ENCODE data around the gene TACC3.

Gene TACC3

DNA sequence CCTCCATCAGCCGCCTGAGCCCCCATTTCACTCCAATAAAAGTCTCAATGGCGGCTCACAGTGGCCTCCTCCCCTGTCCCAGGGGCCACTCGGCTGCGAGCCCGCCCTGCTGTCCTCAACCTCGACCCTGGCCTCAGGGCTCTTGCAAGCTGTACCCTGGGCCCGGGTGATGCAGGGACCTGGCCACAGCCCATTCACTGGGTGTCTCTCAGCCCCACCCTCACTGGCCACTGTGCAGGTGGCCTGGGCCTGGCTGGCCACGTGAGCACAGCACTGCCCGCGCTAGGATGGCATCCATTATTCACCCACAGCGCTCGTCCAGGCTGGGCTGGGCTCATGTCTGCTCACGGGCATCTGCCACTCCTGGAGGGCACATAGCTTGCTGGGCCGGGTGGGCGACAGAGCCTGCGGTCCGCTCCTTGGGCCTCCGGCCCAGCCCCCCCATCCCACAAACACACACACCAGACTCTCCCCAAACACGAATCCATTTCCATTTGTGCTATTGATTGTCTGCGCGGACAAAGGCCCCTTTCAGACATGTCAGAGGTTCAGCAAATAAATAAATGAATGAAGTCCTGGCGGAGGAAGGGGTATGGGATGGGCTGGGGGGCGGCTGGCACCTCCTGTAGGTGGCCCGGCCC is 55.3 kb downstream of the TACC3 start:
- DNase-seq (ENCODE audit: low read depth): no peak

DNA sequence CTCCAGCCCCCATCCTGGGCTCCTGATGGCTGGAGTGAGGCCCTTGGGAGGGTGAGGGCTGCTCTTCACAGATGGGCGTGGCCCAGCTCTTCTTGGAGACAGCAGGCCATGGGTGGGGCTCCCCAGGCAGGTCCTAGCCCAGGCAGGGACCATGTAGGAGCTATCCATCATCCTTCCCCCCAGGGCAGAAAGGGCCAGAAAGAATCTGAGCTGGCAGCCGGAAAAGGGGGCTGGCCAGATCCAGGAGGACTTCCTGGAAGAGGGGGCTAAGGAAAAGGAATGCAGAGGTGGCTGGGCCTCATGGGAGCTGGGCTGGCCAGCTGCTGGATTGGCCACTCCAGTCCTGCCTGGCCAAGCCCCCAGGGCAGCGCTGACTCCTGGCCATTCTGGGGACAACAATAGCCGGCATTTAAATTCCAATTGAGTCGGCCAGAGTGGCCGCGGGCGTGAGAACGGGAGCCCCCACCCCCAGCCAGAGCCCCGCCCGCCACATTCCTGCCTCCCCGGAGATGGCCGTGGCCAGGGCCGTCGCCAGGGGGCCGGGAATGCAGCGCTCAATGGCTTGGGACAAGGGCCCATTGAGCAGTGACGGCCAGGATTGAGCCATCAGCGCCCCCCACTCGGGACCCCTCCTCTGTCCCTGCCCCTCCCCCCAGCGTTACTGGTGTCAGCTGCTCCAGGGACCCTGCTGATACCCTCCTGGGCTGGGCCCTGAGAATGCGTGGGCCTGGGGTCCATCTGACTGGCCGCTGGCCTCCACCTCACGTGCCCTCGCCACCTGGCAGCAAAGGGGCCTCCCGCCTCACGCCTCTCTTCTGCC is 56.7 kb downstream of the TACC3 start:
- DNase-seq (ENCODE audit: low read depth): no peak

DNA sequence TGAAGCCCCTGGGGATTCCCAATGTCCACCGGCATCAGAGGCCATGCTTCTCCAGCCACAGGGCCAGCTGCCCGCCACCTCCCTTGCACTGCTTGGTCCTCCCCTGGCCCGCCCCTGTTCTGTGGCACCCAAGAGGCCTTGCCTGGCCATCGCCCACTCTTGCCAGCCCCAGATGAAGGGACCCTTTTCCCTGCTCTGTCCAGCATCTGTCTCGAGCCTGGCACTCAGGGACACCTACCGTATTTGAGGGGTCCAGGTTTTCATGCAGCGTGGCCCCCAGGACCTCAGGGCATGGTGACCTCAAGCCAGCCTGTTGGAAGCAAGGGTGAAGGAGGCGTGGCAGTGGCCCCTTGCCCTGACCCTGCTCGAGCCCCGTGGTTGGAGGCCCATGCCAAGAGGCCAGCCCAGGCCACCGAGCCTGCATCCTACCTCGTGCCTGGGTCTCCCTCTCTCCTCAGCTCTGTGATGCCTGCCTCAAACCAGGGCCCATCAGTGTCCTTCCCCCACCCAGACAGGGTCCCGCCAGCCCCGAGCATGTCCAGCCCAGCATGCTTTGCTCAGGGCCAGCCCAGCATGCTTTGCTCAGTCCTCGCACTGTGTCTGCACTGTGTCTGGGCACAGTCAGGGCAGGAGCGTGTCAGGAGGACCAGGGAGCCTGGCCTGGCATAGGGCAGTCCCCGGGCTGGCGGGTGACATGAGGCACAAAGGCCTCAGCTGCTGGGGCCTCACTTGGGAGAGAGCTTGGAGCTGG is 57.5 kb downstream of the TACC3 start:
- DNase-seq (ENCODE audit: low read depth): no peak

DNA sequence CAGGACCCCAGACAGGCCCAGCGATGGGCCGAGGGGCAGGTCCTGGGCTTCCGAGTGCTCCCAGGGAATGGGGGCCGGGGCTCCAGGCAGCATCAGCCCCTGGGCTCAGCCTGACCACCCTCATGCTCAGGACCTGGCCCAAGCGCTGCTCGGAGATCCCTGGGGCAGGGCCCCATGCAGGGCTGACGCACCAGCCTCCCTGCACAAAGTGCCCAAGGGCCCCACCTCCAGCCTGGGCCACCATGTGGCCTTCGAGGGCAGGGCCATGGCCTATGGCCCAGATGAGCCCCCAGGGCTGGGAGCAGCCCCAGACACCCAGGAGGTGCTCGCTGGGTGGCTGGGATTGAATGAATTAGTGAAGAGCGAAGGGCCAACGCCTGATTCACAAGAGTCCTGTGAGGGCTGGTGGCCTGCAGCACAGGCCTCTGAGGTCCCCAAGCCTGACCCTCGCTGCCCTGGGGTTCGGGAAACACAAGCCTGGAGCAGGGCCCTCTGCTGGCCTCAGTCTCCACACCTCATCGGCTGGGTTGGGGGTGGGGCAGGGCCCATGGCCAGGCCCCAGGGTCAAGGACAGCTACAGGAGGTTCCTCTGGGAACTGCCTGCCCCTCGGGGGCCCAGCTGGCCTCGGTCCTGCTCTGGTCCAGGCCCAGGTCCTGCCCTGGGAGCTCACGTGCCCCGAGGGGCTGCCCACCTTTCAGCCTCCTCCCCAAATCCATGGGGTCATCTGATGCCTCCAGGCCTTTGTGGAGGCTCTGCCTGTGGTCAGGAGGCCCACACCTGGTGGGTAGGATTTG is 58.5 kb downstream of the TACC3 start:
- DNase-seq (ENCODE audit: low read depth): no peak

DNA sequence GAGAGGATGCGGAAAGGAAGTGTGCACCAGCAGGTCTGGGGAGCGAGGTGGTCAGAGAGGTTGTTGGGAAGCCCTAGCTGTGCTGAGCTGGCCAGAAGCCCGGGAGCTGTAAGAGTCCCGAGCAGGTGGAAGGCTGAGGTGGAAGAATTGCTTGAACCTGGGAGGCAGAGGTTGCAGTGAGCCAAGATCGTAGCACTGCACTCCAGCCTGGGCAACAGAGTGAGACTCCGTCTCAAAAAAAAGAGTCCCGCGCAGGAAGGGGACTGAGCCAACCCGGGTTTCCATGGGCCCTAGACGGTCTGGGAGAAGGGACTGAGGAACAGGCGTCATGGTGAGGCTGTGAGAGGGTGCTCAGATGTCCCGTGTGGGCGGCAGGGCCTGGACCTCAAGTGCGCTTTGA is 59.1 kb downstream of the TACC3 start:
- no peak for DNase-seq (ENCODE audit: low read depth)

DNA sequence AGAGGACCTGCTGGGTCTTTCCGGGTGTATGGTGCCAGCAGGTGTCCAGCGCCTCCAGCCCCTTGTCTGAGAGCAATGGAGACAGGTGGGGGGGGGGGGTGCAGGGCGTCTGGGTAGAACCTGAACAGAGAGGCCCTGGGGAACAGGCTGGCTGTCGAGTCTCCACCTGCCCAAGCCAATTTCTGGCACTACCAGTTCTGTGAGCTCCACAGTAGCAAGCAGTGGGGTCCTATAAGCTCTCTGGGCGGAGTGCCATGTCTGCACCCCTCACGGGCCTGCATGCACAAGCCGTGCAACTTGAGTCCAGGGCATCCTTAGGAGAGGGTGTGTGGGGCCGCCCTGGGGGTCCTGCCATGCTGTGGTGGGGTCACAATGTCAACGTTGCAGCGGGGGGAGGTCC is 61.7 kb downstream of the TACC3 start:
- DNase-seq (ENCODE audit: low read depth): no peak

DNA sequence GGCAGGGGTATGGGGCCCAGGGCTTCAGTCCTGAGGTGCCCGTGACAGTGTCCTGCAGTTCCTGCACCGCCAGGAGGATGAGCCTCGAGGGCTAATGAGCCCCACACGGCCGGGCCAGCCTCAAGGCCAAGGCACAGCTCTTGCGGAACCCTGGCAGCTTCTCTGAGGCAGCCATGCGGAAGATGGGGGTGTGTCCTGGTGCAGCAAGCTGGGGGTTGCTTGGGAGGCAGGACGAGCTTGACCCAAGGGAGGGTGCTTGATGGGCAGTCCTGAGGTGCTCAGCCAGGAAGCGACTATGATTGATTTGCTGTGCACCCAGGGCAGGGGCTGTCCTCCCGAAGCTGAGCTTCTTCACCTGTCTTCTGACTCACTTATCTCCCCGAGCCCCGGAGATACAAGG is 62.6 kb downstream of the TACC3 start:
- DNase-seq (ENCODE audit: low read depth): no peak

DNA sequence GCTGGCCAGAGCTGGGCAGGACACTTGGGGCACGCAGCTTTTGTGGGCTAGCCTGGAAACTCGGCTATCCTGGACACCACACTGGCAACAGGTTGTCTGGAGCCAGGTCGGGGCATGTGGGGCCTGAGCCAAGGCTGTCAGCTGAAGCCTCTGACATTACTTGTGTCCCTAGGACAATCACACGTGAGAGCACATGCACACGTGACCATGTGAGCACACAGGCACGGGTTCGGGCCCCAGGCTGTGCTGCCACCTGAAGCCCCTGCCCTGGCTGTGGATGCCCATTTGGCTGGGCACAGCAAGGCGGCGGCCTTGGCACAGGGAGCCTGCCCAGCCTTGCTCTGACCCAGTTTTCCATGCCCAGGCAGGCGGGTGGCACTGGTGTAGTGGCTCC is 63.1 kb downstream of the TACC3 start:
- DNase-seq (ENCODE audit: low read depth): no peak

DNA sequence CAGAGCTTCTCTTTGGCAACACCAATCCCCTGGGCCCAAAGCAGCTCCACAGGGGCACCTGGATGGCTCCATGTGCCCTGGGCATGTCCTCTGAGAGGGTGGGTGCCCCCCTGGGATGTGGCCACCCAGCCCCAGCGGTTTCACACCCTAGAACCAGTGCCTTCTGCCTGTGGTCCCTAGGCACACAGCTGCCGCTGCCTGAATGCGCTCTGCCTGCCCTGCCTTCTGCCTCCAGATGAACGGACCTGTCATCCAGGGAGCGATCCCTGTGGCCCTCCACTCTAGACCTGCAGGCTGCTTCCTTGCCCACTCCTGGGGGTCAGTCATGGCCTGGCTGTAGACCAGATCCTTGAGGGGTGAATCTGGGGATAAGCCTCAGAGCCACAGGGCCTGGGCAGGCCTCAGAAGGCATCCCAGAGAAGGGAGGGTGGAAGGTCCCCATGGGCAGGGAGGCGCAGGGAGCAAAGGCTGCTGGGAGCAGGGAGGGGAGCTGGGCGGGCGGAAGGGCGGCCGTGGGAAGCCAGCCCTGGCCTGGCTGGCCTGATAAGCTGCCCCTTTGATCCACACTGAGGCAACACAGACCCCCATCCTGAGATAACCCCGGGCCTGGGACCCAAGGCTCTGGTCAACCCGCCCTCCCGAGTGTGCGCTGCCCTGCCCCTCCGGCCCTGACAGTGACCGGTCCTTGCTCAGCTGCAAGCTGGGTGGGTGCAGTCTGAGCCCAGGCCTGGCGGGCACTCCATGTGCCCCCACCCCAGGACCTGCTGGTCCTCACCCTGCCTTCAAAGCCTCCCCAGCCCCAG is 63.7 kb downstream of the TACC3 start:
- no peak for DNase-seq (ENCODE audit: low read depth)

DNA sequence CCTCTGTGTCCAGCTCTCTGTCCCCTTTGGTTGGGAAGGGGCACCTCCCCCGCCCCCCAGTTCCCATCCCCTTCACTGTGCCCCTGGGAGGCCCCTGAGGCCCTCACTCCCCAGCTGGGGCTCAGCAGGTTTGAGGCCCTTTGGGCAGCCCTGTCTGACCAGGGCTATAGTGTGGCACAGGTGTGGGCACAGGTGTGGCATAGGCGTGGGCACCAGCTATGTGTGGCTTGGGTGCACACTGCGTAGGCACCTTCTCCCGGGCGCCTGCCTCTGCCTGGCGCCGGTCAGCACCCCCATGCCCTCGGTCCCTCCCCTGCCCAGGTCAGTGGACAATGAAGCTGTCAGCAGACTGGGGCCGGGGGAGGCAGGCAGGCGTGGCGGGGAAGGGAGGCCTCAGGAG is 64.3 kb downstream of the TACC3 start:
- no peak for DNase-seq (ENCODE audit: low read depth)

DNA sequence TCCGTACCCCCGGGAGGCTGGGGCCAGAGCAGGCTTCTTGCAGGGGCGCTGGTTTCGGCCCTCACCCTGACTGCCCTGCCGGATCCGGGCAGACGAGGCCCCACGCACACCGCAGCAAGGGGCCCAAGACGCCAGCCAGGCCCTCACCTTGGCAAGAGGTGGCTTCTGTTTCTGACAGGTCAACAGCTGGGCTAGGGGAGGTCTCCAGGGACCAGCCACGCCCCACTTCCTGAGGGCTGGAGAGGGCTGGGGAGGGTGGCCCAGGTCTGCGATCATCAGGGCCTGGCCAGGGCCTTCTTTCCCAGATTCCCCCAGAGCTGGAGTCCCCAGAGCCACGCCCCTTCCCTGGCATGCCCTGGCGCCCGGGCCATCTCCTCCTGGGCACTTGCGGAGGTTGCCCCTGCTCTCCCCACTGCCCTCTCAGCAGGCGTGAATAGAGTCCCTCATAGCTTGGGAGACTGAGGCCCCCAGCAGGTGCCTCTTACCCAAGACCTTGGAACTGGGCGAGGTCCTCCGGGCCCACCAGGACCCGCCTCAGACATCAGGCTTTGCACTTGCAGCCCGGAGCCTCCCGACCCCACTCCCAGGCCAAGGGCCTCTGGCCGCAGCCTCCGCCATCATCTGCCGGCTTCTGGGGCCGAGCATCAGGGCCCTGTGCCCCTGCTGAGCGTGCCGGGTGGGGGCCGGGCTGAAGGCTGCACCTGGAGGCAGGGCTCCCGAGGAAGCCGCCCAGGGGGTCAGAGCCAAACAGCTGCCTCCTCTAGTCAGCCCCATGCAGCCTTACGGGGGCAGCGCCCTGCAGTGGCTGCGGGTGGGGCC is 65.4 kb downstream of the TACC3 start:
- no peak for DNase-seq (ENCODE audit: low read depth)

DNA sequence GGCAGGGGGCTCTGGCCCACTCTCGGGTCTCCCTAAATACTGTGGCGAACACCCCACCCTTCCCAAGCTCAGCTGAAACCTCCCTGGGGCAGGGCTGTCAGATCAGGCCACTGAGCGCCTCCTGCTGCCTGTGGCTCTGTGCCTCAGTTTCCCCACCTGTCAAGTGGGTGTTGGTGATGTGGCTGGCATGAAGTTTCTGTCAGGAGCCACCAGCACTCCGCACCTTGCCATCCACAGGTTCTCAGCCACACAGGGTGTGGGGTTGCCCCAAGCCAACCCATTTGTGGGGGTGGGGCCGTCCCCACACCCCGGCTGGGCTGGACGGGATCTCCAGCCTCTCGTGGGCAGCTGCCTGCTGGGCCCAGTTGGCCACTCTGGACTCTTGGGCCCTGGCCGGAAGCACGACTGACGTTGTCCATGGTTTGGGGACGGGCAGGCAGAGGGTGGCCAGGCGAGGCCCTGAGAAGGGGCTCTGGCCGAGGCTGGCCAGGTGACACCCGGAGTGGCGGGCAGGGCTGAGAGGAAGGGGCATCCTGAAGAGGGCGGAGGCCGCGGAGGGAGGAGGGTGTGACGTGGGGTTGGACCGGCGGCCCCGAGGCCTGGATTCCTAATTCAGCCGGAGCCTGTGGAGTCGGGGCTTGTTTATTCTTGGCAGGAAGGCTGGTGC is 66.2 kb downstream of the TACC3 start:
- no peak for DNase-seq (ENCODE audit: low read depth)

DNA sequence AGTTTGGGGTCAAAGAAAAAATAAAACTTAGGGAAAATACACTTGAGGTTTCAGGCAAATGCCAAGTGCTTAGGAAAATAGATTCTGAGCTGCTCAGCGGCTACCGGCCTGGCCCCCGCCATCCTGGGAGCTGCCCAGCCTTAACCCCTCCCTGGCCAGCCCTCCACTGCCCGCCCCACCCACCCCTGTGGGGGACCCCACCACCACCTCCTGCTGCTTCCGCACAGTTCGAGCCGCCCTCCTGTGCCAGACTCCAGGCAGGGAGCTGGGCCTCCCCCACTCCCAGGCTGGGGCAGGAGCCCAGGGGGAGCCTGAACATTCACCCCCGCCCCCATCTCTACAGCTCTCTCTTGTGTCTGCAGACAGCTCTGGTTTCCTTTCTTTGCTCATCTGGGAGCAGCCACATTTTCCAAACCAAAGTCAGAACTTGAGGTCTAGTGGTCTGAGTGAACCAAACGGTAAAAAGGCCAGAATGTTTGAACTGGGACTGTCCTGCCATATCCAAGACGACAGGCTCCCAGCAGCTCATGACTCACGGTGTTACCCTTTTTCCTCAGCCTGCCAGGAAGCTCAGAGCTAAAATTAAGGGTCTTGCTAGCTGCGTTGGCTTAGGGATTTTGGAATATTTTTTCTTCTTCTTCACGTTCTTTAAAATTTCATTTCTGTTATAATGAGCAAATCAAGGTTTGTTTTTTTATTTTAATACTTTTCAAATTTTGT is 67.1 kb downstream of the TACC3 start:
- DNase-seq (ENCODE audit: low read depth): no peak

DNA sequence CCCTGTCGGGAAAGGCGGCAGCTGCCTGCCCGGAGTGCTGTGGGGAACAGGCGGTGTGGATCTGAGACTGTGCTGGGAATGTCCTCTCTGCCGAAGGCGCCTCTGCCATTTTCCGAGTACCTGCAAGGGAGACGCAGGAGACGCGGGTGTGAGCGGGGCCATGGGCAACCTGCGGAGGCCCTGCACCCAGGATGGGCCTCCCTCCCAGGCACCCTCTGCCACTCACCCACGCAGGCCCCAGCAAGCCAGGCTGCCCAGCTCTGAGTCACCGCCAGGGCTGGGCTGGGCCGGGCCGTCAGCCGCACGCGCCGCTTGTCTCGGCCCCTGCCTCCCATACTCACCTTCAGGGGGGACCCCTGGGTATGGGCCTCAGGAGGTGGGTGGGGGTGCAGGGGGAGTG is 68.2 kb downstream of the TACC3 start:
- DNase-seq (ENCODE audit: low read depth): no peak

DNA sequence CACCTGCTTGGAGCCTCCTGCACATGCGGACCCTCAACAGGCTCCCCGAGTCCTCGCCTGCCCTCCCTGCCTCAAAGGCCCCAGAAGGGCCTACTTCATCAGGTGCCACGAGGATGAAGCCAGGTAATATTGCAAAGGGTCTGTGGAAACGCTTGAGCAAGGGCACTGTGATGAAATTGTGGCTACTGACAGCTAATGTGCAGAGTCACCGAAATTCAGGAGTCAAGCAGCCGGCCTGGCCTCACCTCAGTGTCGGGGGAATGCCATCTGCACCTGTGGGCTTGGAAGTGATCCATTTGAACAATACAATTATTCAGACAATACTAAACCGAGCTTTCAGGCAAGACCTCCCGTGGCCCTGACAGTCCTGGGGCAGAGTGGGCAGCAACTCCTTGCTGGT is 68.7 kb downstream of the TACC3 start:
- no peak for DNase-seq (ENCODE audit: low read depth)

DNA sequence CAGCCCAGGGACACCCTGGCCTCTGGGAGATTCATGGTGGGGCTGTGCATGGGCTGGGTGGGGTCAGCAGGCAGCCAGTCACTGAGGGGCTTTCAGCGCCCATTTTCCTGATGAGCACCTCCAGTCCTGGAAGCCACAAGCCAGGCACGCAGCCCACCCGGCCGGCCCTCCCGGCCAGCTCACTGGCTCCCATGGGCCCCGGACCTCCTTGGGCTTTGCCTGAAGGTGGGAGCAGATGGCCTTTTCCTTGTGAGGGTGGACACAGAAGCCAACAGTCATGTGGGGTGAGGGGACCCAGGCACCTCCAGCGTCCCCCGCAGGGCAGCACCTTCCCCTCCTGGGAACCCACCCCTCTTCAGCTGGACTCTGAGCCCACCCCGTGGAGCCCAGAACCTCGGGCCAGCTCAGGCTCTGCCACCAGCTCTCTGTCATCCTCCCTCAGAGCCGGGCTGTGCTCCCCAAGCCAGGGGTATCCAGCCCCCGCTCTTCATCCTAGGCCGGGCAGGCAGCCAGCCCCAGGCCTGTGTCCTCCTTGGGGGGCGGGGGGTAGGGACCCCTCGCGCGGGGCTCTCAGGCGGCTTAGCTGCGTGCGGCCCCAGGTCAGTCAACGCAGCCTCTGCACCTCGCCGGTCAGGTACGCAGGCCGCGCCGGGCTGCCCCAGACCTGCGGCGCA is 71.0 kb downstream of the TACC3 start:
- no peak for DNase-seq (ENCODE audit: low read depth)

DNA sequence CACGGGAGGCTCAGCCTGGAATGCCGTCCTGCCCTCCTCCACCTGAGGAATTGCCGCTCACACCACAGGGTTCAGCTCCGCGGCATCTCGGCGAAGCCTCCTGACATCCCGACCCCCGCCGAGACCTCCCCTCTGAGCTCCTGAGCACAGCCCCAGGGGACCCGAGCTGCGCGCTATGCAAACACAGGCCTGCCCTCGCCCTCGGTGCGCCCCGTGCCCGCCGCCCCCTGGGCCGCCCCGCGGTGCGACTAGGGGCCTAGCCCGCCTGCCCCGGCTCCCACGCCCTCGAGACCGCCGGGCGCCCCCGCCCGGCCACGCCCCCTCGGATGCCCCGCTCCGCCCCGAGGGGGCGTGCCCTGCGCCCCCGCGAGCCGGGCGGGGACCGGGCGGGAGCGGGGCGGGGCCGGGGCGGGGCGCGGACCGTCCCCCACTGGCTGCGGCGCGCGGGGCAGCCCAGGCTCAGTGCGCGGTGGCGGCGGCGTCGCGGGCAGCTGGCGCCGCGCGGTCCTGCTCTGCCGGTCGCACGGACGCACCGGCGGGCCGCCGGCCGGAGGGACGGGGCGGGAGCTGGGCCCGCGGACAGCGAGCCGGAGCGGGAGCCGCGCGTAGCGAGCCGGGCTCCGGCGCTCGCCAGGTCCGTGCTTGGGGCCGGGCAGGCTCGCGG is 71.6 kb downstream of the TACC3 start, which contains the start of gene FGFR3:
TSS of gene FGFR3 (plus strand) at position 462 of the 664 bp plus-strand sequence. CDS start 642 bp downstream, outside the sequence.
- no peak for DNase-seq (ENCODE audit: low read depth)

DNA sequence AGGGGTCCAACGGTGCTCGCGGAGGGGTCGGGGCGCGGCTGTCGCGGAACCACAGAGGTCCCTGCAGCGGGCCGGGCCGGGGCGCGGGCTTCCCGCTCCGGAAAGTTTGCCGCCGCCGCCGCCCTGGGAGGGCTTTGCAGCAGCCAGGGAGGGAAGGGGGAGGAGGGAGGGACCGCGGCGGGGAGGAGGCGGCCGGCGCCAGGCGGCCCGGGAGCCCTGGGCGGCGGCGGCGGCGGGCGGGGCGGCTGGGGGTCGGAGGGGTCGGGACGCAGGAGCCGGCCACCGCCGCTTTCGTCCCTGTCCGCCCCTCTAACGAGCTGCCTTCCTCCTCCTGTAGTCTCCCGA is 72.1 kb downstream of the TACC3 start:
- DNase-seq (ENCODE audit: low read depth): no peak
